Measurements from ENCODE around the gene CLASP1. TPM values are rescaled to one million over a fixed set of nuclear protein-coding genes. Genes with fewer than 3 reads are reported as not detected.

CLASP1 gene
- total and polyA plus RNA-seq, 2 experiments from 2014 or later, result 20.1 to 45.9 TPM

DNA sequence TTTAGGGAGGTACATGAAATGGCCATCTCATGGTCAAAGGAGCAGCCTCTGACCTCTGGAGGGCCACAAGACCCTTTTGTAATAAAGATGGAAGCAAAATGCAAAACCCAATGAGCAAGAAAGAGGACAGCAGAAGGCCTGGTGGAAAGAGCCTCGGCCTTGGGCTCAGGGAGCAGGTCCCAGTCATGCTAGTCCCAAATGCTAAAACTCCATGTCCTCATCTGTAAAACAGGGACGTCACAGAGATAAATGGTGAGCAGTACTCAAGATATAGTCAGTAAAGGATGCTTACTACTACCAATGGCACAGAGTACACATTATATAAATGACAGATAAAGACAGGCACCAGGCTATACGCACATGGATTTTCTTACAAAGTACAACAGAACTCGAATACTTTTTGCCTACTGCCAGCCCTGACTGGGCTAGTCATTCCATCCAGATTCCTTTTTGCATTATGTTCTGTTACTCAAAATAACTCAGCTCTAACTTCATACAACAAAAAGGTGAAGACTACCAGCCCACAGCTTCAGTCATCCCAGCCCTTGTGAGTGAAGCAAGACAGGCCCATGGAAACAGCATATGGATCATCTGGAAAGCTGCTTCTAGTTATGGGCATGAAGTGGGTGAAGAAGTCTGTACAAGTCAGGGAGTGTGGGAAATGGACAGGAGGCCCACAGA lies 299.4 kb downstream of the CLASP1 start:
- Histone ChIP-seq H4K20me1 (ENCODE audit: insufficient read depth, poor library complexity, severe bottlenecking) (no peaks in the 10 kb centered on the region), H3K36me3 (replicated peaks; ENCODE audit: insufficient read depth, low read depth) (no peaks in the 10 kb centered on the region), H3K27ac (no peak overlapping the region), H2AFZ (no peak overlapping the region), H3K9me3 (ENCODE audit: low read depth) (no peaks in the 10 kb centered on the region), H3K9me2 (replicated peaks; ENCODE audit: insufficient read depth) (no peaks in the 10 kb centered on the region), H3K4me3 (no peak overlapping the region), H3K79me2 (no peaks in the 10 kb centered on the region), H3K4me1 (ENCODE audit: insufficient read depth) (peaks cover 4% of the 10 kb centered on the region), H3K4me2 (no peak overlapping the region), H3K27me3 (no peaks in the 10 kb centered on the region)
- WGBS (ENCODE audit: low lambda C conversion rate, missing lambda C conversion rate), result 97% methylated on average over 4 of the region's 4 CpGs
- no peak for DNase-seq (ENCODE audit: low spot score)
- TF ChIP-seq EZH2phosphoT487 (IDR thresholded peaks at IDR 0.05; ENCODE audit: low read depth, severe bottlenecking, unreplicated experiment) (no peak), EZH2 (IDR thresholded peaks at IDR 0.05; ENCODE audit: borderline replicate concordance) (no peak)
- TF ChIP-seq, protein P1, sequence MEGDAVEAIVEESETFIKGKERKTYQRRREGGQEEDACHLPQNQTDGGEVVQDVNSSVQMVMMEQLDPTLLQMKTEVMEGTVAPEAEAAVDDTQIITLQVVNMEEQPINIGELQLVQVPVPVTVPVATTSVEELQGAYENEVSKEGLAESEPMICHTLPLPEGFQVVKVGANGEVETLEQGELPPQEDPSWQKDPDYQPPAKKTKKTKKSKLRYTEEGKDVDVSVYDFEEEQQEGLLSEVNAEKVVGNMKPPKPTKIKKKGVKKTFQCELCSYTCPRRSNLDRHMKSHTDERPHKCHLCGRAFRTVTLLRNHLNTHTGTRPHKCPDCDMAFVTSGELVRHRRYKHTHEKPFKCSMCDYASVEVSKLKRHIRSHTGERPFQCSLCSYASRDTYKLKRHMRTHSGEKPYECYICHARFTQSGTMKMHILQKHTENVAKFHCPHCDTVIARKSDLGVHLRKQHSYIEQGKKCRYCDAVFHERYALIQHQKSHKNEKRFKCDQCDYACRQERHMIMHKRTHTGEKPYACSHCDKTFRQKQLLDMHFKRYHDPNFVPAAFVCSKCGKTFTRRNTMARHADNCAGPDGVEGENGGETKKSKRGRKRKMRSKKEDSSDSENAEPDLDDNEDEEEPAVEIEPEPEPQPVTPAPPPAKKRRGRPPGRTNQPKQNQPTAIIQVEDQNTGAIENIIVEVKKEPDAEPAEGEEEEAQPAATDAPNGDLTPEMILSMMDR (IDR thresholded peaks at IDR 0.05; ENCODE audit: poor library complexity), result no peak

DNA sequence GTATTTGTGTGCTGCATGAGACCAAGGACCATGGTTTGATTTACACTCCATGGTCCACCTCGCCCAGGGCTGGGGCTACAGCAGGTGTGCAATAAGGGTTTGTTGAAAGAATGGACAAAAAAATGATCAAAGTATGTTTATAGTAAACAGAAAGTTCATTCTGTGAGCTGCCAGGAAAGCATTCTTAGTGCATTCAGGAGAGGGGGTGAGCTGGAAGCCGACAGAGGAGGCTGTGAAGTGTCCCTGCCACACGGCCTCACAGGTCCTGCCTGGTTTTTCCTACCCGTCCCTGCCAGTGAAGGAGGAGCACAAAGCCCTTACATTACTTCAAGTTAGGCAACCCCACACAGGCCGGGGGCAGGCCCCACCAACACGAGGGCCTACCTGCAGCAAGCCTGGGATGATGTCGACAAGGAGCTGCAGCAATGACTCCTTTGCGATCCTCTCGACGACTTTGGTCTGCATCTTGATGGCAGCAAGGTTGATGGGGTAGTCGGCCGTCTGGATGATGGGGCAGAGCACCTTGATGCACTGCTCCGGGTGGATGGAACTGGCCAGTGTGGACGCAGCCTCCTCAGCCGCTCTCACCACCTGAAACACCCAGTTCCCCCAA lies 301.0 kb downstream of the CLASP1 start:
- H3K36me3 ChIP-seq (replicated peaks; ENCODE audit: insufficient read depth, low read depth), result no peaks in the 10 kb centered on the region
- H2AFZ ChIP-seq, result no peak overlapping the region
- no peaks in the 10 kb centered on the region for H3K4me1 ChIP-seq (ENCODE audit: insufficient read depth)
- no peak for DNase-seq (ENCODE audit: low spot score)
- no peaks in the 10 kb centered on the region for H4K20me1 ChIP-seq (ENCODE audit: insufficient read depth, poor library complexity, severe bottlenecking)
- H3K4me2 ChIP-seq, result no peak overlapping the region
- TF ChIP-seq EZH2 (IDR thresholded peaks at IDR 0.05; ENCODE audit: borderline replicate concordance), result no peak
- TF ChIP-seq EZH2phosphoT487 (IDR thresholded peaks at IDR 0.05; ENCODE audit: low read depth, severe bottlenecking, unreplicated experiment), result no peak
- TF ChIP-seq, protein P1 (IDR thresholded peaks at IDR 0.05; ENCODE audit: poor library complexity), result no peak
- 95% methylated on average over 15 of the region's 15 CpGs for WGBS (ENCODE audit: low lambda C conversion rate, missing lambda C conversion rate)
- H3K9me3 ChIP-seq (ENCODE audit: low read depth), result no peaks in the 10 kb centered on the region
- H3K27ac ChIP-seq, result no peak overlapping the region
- H3K4me3 ChIP-seq, result no peak overlapping the region
- H3K9me2 ChIP-seq (replicated peaks; ENCODE audit: insufficient read depth), result no peaks in the 10 kb centered on the region
- H3K79me2 ChIP-seq, result no peaks in the 10 kb centered on the region
- H3K27me3 ChIP-seq, result no peaks in the 10 kb centered on the region

DNA sequence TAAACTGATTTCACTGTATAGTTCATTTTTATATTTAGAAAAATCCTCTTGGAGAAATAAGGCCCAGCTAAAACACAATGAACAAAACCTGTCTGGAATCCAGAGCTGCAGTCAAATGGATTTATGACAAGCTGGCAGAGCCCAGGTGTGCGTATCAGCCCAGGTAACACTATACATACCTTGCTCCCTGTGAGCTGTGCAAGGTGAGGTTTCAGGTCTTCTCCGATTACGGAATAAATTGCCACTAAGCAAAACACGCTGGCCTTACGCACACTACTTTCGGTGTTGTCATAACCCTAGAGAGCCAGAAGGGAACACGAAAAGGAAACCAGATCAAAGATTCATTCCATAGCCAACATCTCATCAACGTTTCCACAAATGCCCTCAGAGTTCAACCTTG lies 302.4 kb downstream of the CLASP1 start:
- Histone ChIP-seq H3K27me3 (no peaks in the 10 kb centered on the region), H3K4me2 (no peak overlapping the region), H3K79me2 (no peaks in the 10 kb centered on the region), H4K20me1 (ENCODE audit: insufficient read depth, poor library complexity, severe bottlenecking) (no peaks in the 10 kb centered on the region), H3K4me1 (ENCODE audit: insufficient read depth) (no peaks in the 10 kb centered on the region), H3K27ac (no peak overlapping the region), H3K4me3 (no peak overlapping the region), H3K9me3 (ENCODE audit: low read depth) (no peaks in the 10 kb centered on the region), H3K9me2 (replicated peaks; ENCODE audit: insufficient read depth) (no peaks in the 10 kb centered on the region), H2AFZ (no peak overlapping the region), H3K36me3 (replicated peaks; ENCODE audit: insufficient read depth, low read depth) (no peaks in the 10 kb centered on the region)
- TF ChIP-seq EZH2 (IDR thresholded peaks at IDR 0.05; ENCODE audit: borderline replicate concordance) (no peak), EZH2phosphoT487 (IDR thresholded peaks at IDR 0.05; ENCODE audit: low read depth, severe bottlenecking, unreplicated experiment) (no peak)
- TF ChIP-seq, protein P1 (IDR thresholded peaks at IDR 0.05; ENCODE audit: poor library complexity), result no peak
- 96% methylated on average over 8 of the region's 8 CpGs for WGBS (ENCODE audit: low lambda C conversion rate, missing lambda C conversion rate)
- no peak for DNase-seq (ENCODE audit: low spot score)

All from hepatocyte (in vitro differentiated cells).